Endothelial cell of umbilical vein (primary cell): ENCODE results near the gene KLHL10.

ENCODE experiments used
- JUN ChIP-seq: IDR thresholded peaks from 2 replicates; pipeline ENCODE4 v1.6.1; 2011; ENCODE audit warnings: borderline replicate concordance, low read depth; ENCODE audit not compliant: insufficient read length, insufficient read depth
- POLR2A ChIP-seq: IDR thresholded peaks from 2 replicates; pipeline ENCODE4 v1.6.1; 2012; ENCODE audit warnings: low read depth, mild to moderate bottlenecking, control low read depth, low read length
- POLR2AphosphoS5 ChIP-seq: IDR thresholded peaks from 2 replicates; pipeline ENCODE4 v1.6.1; 2012; ENCODE audit warnings: low read depth, mild to moderate bottlenecking, control low read depth, low read length, moderate library complexity; ENCODE audit not compliant: insufficient read depth

DNA sequence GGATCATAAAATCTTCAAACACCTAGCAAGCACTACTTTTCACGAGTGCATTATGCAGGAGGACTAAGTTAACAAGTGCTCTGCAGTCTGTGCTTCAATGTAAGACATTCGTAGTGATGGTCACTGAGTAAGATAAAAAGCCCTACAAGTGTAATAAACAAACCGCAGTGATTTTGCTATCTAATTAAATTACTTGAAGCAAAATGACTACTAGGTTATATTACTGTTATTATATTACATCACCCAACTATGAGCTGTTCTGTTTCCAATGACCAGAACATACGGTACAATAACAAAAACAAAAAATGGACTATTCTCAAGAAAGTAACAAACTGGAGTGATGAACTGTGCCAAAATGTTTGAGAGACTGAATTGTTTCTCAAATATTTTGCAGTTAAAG, 11.2 kb downstream of the KLHL10 start:
- no peak for TF ChIP-seq JUN
- TF ChIP-seq POLR2A: no peak
- TF ChIP-seq POLR2AphosphoS5: no peak
